ENCODE data around the gene SOCS1.

SOCS1 gene

GRCh38 chr16:11260596-11260966 lies 4.6 kb upstream of the SOCS1 start:
- DNase-seq (ENCODE audit: low read depth in 2 of 2) = no peak

DNA sequence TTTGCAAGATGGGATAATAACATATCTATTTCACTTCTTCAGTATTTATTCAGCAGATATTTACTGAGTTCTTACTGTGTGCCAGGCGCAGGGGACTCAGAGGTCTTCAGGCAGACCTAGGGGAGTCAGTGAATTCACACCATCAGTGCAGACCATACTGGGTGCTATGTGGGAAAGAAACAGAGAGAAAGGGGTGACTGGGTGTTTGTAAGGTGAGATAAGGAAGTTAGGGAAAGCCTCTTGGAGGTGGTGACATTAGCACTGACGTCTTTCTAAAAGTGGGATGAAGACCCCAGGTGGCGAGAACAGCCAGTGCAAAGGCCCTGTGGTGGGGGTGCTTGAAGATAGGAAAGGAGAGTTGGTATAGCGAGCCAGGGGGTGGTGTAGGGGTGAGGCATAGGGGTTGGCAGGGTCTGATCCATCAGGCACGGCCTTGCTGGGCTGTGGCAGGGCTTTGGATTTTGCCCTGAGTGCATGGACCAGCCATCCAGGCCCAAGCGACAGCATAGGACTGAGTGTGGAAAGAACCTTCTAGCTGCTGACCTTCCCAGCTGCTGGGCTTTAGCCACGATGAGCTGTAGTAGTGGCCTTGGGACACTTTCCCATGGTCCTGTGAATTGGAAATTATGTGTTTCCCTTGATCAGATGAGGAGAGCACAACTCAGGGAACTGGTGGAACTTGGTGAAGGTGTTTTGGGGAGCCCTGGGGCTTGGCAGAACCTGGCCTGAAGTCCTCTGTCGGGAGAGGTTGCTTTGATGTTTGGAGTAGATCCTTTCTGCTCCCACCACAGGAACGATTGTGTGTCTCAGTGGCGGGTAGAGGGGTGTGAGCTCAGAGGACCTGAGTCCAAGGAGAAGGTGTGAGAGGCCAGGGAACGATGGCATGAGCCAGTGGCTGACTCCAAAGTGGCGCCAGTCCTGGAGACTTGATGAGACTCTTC lies 3.9 kb upstream of the SOCS1 start:
- DNase-seq (ENCODE audit: low read depth in 2 of 2) = no peak

DNA sequence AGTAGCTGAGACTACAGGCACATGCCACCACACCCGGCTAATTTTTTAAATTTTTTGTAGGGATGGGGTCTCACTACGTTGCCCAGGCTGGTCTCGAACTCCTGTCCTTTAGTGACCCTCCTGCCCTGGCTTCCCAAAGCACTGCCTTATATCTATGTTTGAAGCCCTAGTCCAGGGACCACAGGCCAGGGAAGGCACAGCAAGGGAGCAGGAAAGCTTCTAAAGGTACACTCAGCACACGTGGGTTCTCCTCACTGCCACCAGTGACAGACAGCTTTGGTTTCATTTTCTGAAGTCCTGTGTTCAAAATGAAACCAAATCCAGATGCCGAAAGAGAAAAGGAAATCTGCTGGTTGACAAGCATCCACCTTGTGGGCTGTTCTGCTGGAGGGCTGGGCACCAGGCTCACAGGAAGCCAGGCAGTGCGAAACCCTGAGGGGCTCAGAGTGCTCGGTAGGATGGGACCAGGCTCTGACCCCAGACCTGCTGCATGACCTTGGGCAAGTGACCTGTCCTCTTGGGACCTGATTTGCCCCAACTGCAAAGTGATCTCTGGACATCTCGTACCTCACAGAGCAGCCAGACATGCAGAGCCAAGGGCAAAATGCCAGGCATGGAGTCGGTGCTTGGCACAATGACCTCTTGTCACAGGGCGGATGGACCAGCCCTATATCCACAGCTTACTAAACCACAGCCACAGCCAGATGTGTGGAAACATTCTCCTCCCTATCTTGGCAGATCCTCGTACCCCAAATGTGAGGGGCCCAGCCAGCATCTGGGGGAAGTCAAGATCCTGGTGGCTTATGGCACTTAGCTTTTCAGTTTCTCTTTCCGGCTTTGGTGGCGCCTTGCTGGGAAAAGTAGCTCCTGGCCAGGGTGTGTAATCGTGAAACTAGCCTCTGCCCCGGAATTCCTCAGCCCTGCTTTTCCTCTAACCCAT lies 2.8 kb upstream of the SOCS1 start:
- DNase-seq (ENCODE audit: low read depth in 2 of 2) = no peak

DNA sequence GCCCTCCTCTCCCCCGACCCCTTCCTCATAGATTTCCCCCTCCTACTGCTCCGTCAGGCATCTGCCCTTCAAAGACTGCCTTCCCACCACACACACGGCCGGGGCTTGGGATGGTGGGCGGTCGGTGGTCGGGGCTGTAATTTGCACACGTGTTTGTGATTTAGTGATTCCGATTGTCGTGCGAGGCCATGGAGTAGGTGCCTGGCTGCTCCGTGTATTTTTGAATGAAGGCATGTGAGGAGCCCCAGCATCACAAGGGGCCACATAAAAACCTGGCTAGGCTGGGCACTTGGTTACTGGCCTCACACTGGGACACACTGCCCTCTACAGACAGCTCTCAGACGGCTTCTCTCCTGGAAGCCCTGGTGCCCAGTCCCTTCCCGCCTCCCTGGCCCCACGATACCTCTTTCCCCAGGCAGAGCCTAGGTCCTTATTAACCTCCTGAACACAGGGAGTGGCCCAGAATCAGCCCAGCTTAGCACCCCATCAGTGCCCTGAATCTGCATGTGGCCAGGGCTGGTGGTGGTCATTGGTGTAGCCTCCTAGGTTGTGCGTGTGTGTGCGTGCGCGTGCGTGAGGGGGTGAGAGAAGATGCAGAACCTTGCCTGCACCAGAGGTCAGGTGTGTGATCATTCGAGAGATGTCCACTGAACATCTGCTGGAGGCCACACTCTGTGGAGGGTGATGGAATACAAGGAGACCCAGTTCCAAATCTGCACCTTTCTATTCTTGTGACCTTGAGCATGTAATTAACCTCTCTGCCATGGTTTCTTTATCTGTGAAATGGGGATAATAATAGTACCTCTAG lies 1.3 kb upstream of the SOCS1 start:
- no peak for DNase-seq (ENCODE audit: low read depth in 2 of 2)

DNA sequence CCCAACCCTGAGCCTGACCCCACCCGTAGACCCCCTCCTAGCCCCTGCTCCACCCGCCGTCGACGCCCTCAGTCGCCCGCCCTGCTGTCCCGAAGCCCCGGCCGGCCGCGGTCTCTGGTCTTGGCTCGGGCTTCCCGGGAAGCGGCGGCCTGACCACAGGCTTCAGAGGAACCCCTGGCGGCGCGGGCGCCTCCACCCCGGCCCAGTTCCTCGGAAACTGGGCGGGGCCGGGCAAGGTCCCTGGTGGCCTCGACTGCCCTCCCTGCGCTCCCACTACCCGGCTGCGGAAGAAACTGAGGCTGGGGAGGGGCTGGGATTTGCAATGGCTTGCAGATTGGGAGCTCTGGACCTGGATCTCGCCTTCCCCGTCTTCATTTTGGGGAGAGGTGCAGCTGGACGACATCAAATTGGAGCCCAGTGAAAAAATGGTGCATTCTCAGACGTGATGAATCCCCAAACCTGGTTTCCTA lies 692 bp upstream of the SOCS1 start:
- DNase-seq (ENCODE audit: low read depth in 2 of 2) = no peak

DNA sequence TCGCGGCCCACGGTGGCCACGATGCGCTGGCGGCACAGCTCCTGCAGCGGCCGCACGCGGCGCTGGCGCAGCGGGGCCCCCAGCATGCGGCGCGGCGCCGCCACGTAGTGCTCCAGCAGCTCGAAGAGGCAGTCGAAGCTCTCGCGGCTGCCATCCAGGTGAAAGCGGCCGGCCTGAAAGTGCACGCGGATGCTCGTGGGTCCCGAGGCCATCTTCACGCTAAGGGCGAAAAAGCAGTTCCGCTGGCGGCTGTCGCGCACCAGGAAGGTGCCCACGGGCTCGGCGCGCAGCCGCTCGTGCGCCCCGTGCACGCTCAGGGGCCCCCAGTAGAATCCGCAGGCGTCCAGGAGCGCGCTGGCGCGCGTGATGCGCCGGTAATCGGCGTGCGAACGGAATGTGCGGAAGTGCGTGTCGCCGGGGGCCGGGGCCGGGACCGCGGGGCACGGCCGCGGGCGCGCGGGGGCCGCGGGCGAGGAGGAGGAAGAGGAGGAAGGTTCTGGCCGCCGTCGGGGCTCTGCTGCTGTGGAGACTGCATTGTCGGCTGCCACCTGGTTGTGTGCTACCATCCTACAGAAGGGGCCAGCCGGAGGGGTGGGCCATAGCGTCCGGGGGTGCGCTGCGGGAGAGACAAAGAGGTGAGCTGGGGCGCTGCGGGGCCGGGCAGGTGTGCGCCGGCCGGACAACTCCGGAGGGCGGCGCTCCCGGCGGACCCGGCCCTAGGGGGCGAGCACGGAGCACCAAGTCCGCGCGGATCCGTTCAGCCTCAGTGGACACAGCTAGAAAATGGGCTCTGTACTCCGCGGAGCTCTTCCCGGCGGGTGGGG lies 879 bp downstream of the SOCS1 start:
- peak in 1 of 2 donors; percentile 35 for DNase-seq (ENCODE audit: low read depth in 2 of 2)

- no peak for DNase-seq (ENCODE audit: low read depth in 2 of 2)
Observed at GRCh38 chr16:11253995-11254912, 1.8 kb downstream of the SOCS1 start.

DNA sequence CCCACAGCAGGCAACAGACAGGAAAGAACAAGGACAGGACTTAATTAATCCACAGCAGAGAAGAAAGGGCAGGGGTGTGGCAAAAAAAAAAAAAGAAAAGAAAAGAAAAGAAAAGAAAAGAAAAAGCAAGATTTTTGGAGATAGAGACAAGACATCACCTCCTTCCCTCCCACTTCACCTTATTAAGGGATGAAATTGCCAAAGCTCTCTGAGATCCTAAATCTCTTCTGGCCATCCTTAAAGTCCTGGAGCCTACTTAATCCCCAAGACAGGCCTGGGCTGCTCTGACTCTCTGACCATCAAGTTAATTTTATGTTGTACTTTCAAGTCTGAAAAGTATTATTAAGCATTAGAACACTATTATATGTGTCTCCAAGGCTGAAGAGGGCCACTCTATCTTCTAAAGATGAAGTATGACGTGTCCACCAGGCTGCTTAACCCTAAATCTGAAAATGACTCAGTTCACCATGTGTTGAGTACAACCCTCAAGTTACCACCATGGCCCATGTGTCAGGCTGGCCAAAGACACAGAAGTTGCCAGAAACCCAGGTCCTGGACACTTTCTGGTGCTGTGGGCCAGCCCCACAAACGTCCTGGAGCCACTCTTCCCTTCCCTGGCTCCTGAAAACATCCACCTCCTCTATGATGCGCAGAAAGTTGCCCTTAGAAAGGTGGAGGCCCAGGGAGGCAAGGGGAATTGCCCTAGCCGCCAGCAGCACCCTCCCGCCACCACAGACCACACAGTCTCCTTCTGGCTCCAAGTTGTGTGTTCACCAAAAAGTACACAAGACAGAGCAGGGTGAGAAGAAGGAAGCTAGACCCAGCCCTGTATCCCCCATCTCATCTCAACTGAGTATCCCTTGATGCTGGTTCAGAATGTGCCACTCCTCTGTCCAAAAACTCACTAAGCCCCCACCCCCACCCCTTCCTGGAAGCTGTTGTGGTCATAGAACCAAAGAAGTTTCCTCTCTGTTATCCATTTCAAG lies 2.7 kb downstream of the SOCS1 start:
- no peak for DNase-seq (ENCODE audit: low read depth in 2 of 2)

DNA sequence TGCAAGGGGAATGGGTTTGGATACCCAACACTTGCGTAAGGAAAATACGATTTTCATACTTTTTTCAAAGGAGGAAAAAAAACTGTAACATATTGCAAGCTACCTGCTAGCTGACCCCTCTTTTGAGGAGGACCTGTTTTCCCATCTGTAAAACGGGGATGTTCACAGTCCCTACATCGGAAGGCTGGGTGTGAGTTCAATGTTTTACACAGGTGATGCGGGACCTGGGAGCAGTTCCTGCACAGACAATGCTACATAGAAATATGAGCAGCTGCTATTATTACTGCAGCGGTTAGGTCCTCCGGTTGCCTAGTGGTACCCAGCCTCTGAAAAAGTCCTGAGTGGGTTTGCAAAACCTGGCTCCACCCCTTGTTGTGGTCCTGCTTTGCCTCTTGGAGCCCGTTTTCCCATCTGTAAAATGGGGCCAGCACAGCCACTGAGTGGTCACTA lies 3.5 kb downstream of the SOCS1 start:
- no peak for DNase-seq (ENCODE audit: low read depth in 2 of 2)

GRCh38 chr16:11251525-11252481 lies 4.2 kb downstream of the SOCS1 start:
- peak; percentile 49 to 64 for DNase-seq (ENCODE audit: low read depth in 2 of 2)

- no peak for DNase-seq (ENCODE audit: low read depth in 2 of 2)
Observed at GRCh38 chr16:11250786-11251524, 5.0 kb downstream of the SOCS1 start.

- DNase-seq (ENCODE audit: low read depth in 2 of 2) = no peak
Observed at GRCh38 chr16:11250091-11250785, 5.8 kb downstream of the SOCS1 start.

DNA sequence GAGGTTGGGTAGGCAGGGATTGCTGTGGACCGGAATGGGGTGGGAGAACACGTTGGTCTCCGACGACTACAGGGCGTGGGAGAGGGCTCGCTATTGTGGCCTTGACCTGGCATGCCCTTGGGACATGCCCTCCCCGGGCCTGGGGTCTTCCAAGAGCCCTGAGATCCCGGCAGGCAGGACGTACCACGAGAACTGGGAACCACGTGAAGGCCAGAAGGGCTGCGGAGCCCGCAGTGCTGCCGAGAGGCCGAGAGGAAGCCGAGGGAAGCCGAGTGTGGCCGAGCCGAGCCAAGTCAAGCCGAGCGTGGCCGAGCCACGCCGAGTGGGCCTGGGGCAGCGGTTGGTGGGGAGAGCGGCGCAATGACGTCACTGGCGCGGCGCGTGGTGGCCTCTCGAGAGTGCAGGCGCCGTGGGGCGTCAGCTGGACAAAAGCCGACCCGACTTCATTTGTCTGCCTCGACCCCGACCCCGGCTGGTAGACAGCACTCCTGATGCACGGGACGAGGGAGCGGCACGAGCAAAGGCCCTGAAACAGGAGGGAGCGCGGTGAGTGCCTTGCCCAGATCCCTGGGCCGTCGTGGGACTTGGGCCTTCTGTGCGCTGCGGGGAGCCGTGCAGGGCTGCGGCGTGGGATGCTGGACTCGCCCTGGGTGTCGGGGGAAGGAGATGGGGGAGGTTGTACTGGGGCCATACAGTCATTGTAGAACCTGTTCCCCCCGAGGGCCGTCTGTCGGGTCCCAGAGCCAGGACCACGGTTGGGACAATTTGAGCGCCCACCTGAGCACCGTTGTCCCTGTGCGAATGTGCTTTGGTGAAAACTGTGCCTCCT lies 6.6 kb downstream of the SOCS1 start:
- no peak for DNase-seq (ENCODE audit: low read depth in 2 of 2)

DNA sequence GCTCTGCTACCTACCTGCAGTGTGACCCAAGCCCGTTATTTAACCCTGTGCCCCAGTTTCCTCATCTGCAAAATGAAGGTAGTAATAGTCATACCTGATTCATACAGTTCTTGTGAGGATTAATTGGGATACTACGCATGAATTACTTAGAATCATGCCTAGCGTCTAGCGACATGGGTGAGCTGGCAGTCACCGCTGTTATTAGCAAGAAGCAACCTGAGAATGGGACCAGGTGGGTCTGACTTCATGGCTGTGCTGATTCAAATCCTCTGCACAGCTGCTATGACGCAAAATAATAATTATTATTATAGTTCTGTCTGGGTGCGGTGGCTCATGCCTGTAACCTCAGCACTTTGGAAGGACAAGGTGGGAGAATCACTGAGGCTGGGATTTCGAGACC lies 7.9 kb downstream of the SOCS1 start:
- no peak for DNase-seq (ENCODE audit: low read depth in 2 of 2)

DNA sequence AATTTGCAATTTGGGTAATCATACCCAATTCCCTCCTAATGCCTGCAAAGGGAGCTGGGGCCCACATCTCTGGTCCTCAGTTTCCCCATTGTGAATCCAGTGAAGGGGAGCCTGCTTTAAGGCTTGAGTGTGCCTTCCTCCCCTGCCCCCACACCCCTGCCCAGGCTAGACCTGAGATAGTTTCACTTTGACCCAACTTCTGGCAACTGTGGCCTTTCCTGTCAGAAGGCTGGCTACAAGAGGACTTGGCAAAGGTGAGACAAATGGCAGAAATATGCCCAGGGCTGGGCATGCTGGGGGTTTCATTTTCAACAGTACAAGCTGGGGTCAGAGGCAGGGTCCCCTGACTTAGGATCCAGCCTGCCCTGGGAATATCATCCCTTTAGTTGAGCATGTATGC lies 10.0 kb downstream of the SOCS1 start:
- DNase-seq (ENCODE audit: low read depth in 2 of 2) = no peak

Data from stimulated activated CD8-positive, alpha-beta memory T cell treated with anti-CD3 and anti-CD28 coated beads, Interleukin-7, amount 100 ng/mL, for 1 hour (primary cell).